H9 (cell line): ENCODE results near the gene UHRF1. TPM values are rescaled to one million over a fixed set of nuclear protein-coding genes. Genes with fewer than 3 reads are reported as not detected.

Source experiments
- DNase-seq: peaks from one replicate; pipeline ENCODE4 v3.0.0-alpha.2; 2017
- H2AFZ ChIP-seq: one replicate; pipeline ENCODE4 v1.6.1; 2013; ENCODE audit warnings: mild to moderate bottlenecking, low read length, control low read depth, moderate library complexity
- H2AK5ac ChIP-seq: 2 replicates; pipeline ENCODE4 v1.6.1; 2013; ENCODE audit warnings: low read length, control low read depth, mixed read lengths; ENCODE audit not compliant: insufficient read length
- H2BK120ac ChIP-seq: one replicate; pipeline ENCODE4 v1.6.1; 2013; ENCODE audit warnings: low read depth, mild to moderate bottlenecking, low read length, control low read depth, inconsistent platforms; ENCODE audit not compliant: poor library complexity, severe bottlenecking
- H2BK12ac ChIP-seq: 2 replicates; pipeline ENCODE4 v1.6.1; 2013; ENCODE audit warnings: low read length, control low read depth, mixed read lengths, low read depth; ENCODE audit not compliant: insufficient read length
- H2BK15ac ChIP-seq: 2 replicates; pipeline ENCODE4 v1.6.1; 2013; ENCODE audit warnings: low read depth, low read length, control low read depth
- H2BK20ac ChIP-seq: one replicate; pipeline ENCODE4 v1.6.1; 2013; ENCODE audit warnings: low read depth, mild to moderate bottlenecking, low read length, control low read depth, inconsistent platforms; ENCODE audit not compliant: poor library complexity, severe bottlenecking
- H2BK5ac ChIP-seq: 2 replicates; pipeline ENCODE4 v1.6.1; 2013; ENCODE audit warnings: low read length, control low read depth, mixed read lengths; ENCODE audit not compliant: insufficient read length
- H3K14ac ChIP-seq: 2 replicates; pipeline ENCODE4 v1.6.1; 2013; ENCODE audit warnings: low read length, control low read depth; ENCODE audit not compliant: insufficient read depth
- H3K18ac ChIP-seq: 2 replicates; pipeline ENCODE4 v1.6.1; 2013; ENCODE audit warnings: low read depth, mild to moderate bottlenecking, mixed read lengths, low read length, control low read depth; ENCODE audit not compliant: insufficient read length
- H3K23ac ChIP-seq: 2 replicates; pipeline ENCODE4 v1.6.1; 2013; ENCODE audit warnings: low read length, control low read depth, mixed read lengths, low read depth; ENCODE audit not compliant: insufficient read length
- H3K23me2 ChIP-seq: 2 replicates; pipeline ENCODE4 v1.6.1; 2013; ENCODE audit warnings: low read depth, mild to moderate bottlenecking, mixed read lengths, low read length, control low read depth; ENCODE audit not compliant: insufficient read length, poor library complexity, severe bottlenecking
- H3K27ac ChIP-seq: 2 replicates; pipeline ENCODE4 v1.5.1; 2013; ENCODE audit warnings: low read length, control low read depth, mixed read lengths, low read depth; ENCODE audit not compliant: insufficient read length
- H3K27me3 ChIP-seq: 2 replicates; pipeline ENCODE4 v1.6.1; 2013; ENCODE audit warnings: low read length, control low read depth, inconsistent platforms; ENCODE audit not compliant: insufficient read depth
- H3K4ac ChIP-seq: 2 replicates; pipeline ENCODE4 v1.6.1; 2013; ENCODE audit warnings: low read depth, mild to moderate bottlenecking, control low read depth, inconsistent platforms, low read length, moderate library complexity
- H3K4me1 ChIP-seq: 2 replicates; pipeline ENCODE4 v1.6.1; 2013; ENCODE audit warnings: low read length, control low read depth, inconsistent platforms; ENCODE audit not compliant: insufficient read depth
- H3K4me2 ChIP-seq: 2 replicates; pipeline ENCODE4 v1.6.1; 2013; ENCODE audit warnings: low read length, control low read depth, mixed read lengths; ENCODE audit not compliant: insufficient read length, insufficient read depth
- H3K56ac ChIP-seq: 2 replicates; pipeline ENCODE4 v1.6.1; 2013; ENCODE audit warnings: low read depth, mild to moderate bottlenecking, mixed read lengths, low read length, control low read depth; ENCODE audit not compliant: insufficient read length
- H3K79me1 ChIP-seq: 2 replicates; pipeline ENCODE4 v1.6.1; 2013; ENCODE audit warnings: low read depth, mild to moderate bottlenecking, moderate library complexity, low read length, control low read depth, inconsistent platforms; ENCODE audit not compliant: insufficient read depth, poor library complexity, severe bottlenecking
- H3K79me2 ChIP-seq: 2 replicates; pipeline ENCODE4 v1.6.1; 2013; ENCODE audit warnings: low read length, control low read depth, inconsistent platforms; ENCODE audit not compliant: insufficient read depth
- H3K9ac ChIP-seq: 2 replicates; pipeline ENCODE4 v1.6.1; 2013; ENCODE audit warnings: low read length, control low read depth, mixed read lengths; ENCODE audit not compliant: insufficient read length; ENCODE audit errors: extremely low read depth
- H3K9me3 ChIP-seq: one replicate; pipeline ENCODE4 v1.6.1; 2013; ENCODE audit warnings: low read depth, low read length, inconsistent platforms; ENCODE audit not compliant: control insufficient read depth
- H3T11ph ChIP-seq: one replicate; pipeline ENCODE4 v1.6.1; 2013; ENCODE audit warnings: mild to moderate bottlenecking, low read length, control low read depth, inconsistent platforms
- H4K20me1 ChIP-seq: one replicate; pipeline ENCODE4 v1.6.1; 2013; ENCODE audit not compliant: control insufficient read depth, insufficient read length, insufficient read depth
- H4K5ac ChIP-seq: 2 replicates; pipeline ENCODE4 v1.6.1; 2013; ENCODE audit warnings: low read depth, mild to moderate bottlenecking, mixed read lengths, low read length, control low read depth; ENCODE audit not compliant: insufficient read length
- H4K8ac ChIP-seq: replicated peaks from 2 replicates; pipeline ENCODE4 v1.6.1; 2013; ENCODE audit warnings: low read length, control low read depth, mixed read lengths, low read depth; ENCODE audit not compliant: insufficient read length
- H4K91ac ChIP-seq: 2 replicates; pipeline ENCODE4 v1.6.1; 2013; ENCODE audit warnings: low read depth, mild to moderate bottlenecking, moderate library complexity, mixed read lengths, low read length, control low read depth; ENCODE audit not compliant: insufficient read length
- H3K27ac Mint-ChIP-seq, 3 experiments: 2 replicates in 2 of 3; 3 replicates in 1 of 3; pipeline ENCODE4 v1.8.0; 2020 to 2021; ENCODE audit warnings: mixed read lengths in 3 of 3, mild to moderate bottlenecking in 1 of 3, moderate library complexity in 1 of 3
- H3K27me3 Mint-ChIP-seq: 2 replicates; pipeline ENCODE4 v1.8.0; 2021; ENCODE audit warnings: low read depth, mild to moderate bottlenecking, moderate library complexity, mixed read lengths
- H3K36me3 Mint-ChIP-seq, 3 experiments: 2 replicates in 2 of 3; 3 replicates in 1 of 3; pipeline ENCODE4 v1.8.0; 2020 to 2021; ENCODE audit warnings: low read depth in 3 of 3, mixed read lengths in 3 of 3; ENCODE audit not compliant: insufficient read depth in 1 of 3
- H3K4me1 Mint-ChIP-seq, 2 experiments: 2 replicates each; pipeline ENCODE4 v1.8.0; 2020; ENCODE audit warnings: mixed read lengths in 2 of 2
- H3K4me3 Mint-ChIP-seq, 2 experiments: 2 replicates in 1 of 2; 3 replicates in 1 of 2; pipeline ENCODE4 v1.8.0; 2020 to 2021; ENCODE audit warnings: mild to moderate bottlenecking in 2 of 2, mixed read lengths in 2 of 2, moderate library complexity in 1 of 2
- H3K9me3 Mint-ChIP-seq, 2 experiments: 2 replicates in 1 of 2; 3 replicates in 1 of 2; pipeline ENCODE4 v1.8.0; 2020; ENCODE audit warnings: mild to moderate bottlenecking in 2 of 2, mixed read lengths in 2 of 2, moderate library complexity in 1 of 2
- CTCF ChIP-seq: fragments of 200-600 bp; sonication (generic); conservative IDR thresholded peaks from 3 replicates; pipeline ENCODE4 v1.8.0; 2021; ENCODE audit warnings: antibody characterized with exemption, mild to moderate bottlenecking
- WGBS: extraction: QIAGEN DNeasy Blood & Tissue Kit; methylation state at CpG from one replicate; pipeline ENCODE4 v1.1.7; 2013; ENCODE audit warnings: missing lambda C conversion rate, low lambda C conversion rate, mixed read lengths; ENCODE audit not compliant: insufficient read length; ENCODE audit errors: extremely low coverage; 5-methylcytosine and 5-hydroxymethylcytosine counted together
- total RNA-seq: library from RNA; stranded (reverse); gene quantifications from 2 replicates; pipeline ENCODE4 v1.2.1, GENCODE V29; 2021

UHRF1 gene
- total RNA-seq, 1 experiment from 2014 or later, result 106 TPM

- WGBS, result no CpG with 5 or more reads among the region's 7 CpGs
- Histone ChIP-seq H3K4ac (no peak overlapping the region), H2BK120ac (no peak overlapping the region), H3K18ac (no peak overlapping the region), H3K56ac (no peak overlapping the region), H3K14ac (no peak overlapping the region), H3K27me3 (no peaks in the 10 kb centered on the region), H4K8ac (no peak overlapping the region), H3K23me2 (no peaks in the 10 kb centered on the region), H3K27ac (no peak overlapping the region), H2BK15ac (no peak overlapping the region), H3K9me3 (no peaks in the 10 kb centered on the region), H4K20me1 (no peaks in the 10 kb centered on the region), H2BK5ac (no peak overlapping the region), H3K9ac (no peak overlapping the region), H2AK5ac (no peak overlapping the region), H4K5ac (no peak overlapping the region), H3K79me2 (no peaks in the 10 kb centered on the region), H3K23ac (no peak overlapping the region), H2BK12ac (no peak overlapping the region), H2BK20ac (no peak overlapping the region), H3K79me1 (no peaks in the 10 kb centered on the region), H3K4me2 (no peak overlapping the region), H4K91ac (no peak overlapping the region), H2AFZ (no peak overlapping the region), H3T11ph (no peak overlapping the region), H3K4me1 (no peaks in the 10 kb centered on the region)
- no peak overlapping the region for H3K27ac Mint-ChIP-seq
- H3K4me1 Mint-ChIP-seq, result peaks cover 4 to 7% of the 10 kb centered on the region in 2 experiments
- no peak overlapping the region for H3K4me3 Mint-ChIP-seq
- DNase-seq, result no peak
- H3K9me3 Mint-ChIP-seq, result peaks cover 0 to 4% of the 10 kb centered on the region in 2 experiments; a peak in 2 of 5 replicates
- no peaks in the 10 kb centered on the region for H3K27me3 Mint-ChIP-seq
- peaks cover 16 to 62% (median 42%) of the 10 kb centered on the region in 3 experiments; a peak in 6 of 7 replicates for H3K36me3 Mint-ChIP-seq
- no peak for TF ChIP-seq CTCF
Observed at GRCh38 chr19:4962085-4962619, 52.9 kb downstream of the UHRF1 start.
